Stimulated activated CD8-positive, alpha-beta memory T cell treated with anti-CD3 and anti-CD28 coated beads, Interleukin-4, amount 100 ng/mL, for 48 hours (primary cell): ENCODE measurements around the gene LYZL6.

Experiments
- DNase-seq: peaks from one replicate; pipeline ENCODE4 v3.0.0-alpha.2; 2020

The LYZL6 gene, protein sequence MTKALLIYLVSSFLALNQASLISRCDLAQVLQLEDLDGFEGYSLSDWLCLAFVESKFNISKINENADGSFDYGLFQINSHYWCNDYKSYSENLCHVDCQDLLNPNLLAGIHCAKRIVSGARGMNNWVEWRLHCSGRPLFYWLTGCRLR

DNA sequence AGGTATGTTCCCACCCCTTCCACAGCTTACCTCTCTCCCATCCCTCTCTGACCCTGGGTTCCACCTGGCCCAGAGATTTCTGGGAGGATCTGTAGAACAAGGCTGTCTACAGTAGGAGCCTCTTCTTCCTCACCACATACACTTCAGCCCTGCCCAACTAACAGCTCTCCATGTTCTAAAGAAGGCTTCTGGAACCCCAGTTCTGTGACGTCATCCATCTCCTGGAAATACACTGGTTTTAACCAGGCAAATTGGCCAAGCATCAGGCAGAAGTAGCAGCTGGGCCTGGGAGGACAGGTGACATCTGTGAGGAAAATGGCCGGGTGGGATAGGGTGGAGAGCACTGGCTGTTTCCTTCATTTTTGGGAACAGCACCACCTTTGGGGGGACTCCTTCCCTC, at the start of gene LYZL6:
LYZL6 (minus strand) TSS at position 177 of the 400 bp plus-strand sequence. CDS start 4,357 bp downstream, outside the sequence.
- no peak for DNase-seq

DNA sequence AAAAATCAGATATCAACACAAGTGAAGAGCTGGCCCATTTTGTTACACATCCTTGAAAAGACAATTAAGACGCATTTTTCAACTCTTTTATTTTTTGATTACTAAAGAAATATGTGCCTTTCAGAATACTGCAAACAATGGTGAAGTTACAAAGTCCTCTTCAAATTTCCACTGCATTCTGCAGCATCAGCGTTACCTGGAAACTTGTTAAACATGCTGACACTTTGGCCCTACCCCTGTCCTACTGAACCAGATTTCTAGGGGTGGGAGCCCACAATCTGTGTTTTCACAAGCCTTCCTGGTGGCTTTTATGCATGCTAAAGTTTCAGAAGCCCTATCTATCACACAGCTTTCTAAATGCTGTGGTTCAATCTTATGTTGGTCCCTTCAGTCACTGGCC, 47.6 kb upstream of the LYZL6 start:
- no peak for DNase-seq

DNA sequence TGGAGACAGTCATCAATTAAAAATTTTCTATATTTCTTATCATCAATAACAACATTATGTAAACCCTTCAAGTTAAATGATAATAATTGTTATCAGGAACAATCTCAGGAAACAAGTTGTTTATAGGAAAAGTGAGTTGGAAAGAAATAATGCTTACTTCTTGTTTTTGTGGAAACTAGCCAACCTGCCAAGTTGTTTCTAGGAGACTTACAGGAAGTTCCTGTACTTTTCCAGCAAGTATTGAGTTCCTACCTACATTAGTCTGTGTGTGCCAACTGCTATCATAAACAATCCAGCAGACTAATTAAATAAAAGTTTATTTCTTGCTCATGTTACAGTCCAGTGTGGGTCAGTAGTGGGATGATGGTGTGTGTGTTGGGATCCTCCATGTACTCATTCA, 44.7 kb upstream of the LYZL6 start:
- DNase-seq: no peak

DNA sequence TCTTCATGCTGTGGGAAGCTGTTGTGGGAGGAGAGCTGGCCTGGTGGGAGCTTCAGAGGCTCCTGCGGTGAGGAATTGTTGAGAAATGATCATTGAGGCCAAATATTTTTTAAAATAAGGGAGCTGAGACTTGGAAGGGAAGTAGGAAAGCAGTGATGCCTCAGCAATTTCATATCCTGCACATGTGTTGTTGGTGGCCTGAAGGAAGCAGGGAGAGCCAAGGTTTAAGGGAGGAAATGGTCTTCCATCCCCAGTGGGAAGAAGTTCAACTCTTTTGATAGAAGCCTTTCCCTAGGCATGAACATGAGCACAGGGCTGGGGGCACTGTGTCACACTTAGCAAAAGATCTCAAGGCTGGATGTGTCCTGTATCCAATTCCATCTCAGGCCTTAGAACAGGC, 43.1 kb upstream of the LYZL6 start, which contains the start of gene CCL14:
CCL14 (minus strand) TSS at position 87 of the 400 bp plus-strand sequence; CDS start at position 7, 80 bp downstream.
- DNase-seq: no peak

DNA sequence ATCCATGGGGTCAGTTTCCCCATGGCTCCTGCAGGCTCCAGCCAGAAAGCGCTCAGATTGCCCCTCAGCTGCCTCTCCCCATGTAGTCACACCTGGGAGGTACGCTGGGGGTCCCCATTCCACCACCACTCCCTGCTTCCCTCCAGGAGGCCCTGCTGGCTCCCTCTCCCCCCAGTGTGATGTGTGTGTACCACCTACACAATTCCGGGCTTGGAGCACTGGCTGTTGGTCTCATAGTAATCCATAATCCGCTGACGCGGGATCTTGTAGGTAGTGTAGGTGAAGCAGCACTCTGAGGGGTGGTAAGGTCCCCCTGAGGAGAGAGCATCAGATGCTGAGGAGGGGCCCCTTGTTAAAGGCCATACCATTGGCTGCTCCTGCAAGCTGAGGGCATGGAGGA, 40.6 kb upstream of the LYZL6 start:
- DNase-seq: no peak

DNA sequence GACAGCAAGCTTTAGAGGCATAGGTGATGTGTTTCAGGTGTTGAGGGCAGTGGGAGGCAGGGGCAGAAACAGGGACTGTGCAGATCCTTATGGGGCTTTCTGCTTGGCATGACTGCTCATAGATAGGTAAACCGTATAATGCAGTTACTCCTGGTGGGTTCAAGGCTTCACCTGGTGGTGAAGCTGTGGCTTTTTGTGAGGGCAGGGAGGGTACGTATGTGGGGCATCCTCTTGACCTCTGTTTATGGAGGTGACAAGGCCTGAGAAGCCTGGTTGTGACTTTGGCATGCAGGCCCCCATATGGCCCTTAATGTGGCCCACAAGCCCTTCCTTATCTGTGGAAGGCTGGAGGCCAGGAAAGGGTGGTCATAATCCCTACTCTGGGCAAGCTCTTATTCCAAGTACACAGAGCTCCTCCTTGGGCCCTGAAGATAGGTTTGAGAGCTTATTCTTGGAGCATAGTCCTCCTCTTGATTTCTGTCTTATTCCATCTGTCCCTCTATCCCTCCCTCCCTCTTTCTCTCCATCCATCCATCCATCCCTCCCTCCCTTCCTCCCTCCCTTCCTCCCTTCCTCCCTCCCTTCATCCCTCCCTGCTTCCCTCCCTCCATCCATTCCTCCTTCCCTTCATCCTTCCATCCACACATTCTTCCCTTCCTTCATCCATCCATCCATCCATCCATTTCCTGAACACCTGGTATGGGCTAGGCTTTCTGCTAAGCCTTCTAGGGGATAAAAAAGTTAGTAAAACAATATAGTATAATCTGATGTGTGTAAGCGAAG, 39.1 kb upstream of the LYZL6 start:
- DNase-seq: no peak

DNA sequence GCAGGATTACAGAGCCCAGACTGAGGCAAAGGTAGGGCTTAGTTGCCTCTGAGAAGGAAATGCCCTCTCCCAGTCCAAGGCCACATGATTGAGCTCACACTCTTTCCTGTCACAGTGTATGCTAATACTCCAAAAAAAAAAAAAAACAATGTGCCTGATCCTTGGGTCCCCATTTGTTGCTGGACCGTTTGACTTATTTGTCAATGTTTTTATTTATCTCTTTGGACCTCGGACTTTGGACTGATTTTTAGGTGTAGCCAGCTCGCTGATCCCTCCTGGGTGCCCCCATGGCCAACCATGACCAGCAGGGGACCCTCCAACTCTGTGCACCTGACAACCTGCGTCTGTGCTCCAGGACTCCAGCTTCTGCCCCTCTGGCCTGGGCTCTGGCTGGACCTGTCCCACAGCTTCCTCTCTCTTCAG, 38.4 kb upstream of the LYZL6 start:
- DNase-seq: peak; percentile 36

DNA sequence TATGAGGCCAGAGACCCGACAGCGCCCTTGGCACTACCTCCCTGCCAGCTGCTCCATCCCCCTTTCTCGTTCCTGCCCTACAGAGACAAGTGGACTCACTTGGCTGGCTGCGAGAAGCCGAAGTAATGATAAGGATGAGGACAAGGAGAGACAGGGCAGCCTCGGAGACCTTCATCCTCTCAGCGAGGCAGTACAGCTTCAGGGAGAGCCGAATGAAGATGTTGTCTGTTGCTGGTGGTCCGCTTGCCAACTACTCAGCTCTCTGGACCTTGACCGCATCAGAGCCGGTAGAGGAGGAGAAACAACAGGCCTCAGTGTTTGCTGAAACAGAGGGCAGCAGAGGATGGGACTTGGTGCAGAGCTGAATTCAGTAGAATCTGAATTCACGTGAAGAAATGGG, 37.7 kb upstream of the LYZL6 start, which contains the start of gene CCL16:
CCL16 (minus strand) TSS at position 252 of the 400 bp plus-strand sequence; CDS start at position 175, 77 bp downstream.
- no peak for DNase-seq

DNA sequence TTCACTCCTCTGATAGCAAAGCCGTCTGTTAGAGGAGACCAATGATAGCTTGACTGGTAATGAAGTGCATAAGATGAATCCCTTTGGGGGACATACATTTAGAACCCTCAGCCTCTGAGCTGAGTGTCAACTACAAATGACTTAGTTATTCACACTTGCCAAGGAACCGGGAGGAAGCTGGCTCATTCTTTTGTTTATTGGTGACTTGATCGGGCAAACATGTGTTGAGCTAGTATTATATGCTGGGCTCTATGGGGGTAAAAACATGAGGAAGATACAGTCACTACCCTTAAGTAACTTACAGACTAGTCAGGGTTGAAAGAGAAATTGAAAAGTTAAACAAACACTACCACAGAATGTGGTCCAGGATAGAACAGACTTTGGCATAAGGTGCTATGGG, 34.8 kb upstream of the LYZL6 start:
- no peak for DNase-seq

DNA sequence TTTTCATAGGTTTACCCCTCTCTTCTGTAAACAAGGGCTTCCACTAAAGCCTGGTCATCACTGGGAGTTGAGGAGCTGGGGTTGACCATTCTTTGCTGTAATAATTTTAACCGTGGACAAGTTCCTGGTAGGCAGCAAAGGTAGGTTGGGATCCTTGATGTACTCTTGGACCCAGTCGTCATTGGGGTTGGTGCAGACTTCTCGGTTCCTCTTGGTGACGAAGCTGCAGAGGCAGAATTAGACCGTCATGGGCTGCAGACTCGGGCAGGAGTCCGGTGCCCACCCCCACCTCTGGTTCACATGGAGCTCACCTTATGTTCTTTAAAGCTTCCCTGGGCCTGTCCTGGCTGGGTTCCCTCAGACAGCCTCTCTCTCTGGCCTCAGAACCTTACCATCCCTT, 34.0 kb upstream of the LYZL6 start:
- DNase-seq: no peak

DNA sequence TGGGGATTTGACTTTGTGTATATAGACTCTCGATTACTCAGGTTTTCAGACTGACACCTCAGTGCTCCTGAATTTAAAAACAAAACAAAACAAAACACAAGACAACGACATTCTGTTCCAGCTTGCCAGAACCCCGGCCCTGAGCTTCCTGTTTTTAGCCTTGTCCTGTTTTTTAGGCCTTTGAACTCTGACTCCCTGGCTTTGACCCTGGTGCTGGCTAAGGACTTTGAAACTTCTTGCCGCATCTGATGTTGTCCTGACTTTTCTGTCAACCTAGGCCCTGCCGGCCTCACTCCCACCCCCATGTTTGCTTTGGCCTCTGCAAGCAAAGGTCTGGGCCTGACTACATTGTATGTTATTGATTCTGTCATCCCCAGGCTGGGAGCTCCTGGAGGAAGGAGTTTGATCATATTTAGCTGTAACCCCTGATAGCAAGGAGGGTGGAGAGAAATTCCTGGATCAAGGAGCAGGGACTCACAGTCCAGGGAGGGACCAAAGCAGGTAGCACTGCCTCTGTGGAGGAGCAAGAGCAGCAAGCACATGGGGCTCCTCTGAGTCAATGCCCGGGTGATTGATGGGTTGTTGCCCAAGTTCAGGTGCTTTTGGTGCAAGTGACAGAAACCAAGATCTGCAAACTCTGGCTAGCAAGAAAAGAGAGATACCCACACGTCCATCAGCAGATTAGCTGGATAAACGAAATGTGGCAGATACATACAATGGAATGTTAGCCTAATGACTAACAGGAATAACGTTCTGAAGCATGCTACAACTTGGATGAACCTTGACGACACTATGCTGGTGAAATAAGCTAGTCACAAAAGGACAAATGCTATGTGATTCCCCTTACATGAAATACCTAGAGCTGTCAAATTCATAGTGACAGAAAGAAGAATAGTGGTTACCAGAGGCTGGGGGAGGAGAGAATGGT, 30.1 kb upstream of the LYZL6 start:
- DNase-seq: no peak

DNA sequence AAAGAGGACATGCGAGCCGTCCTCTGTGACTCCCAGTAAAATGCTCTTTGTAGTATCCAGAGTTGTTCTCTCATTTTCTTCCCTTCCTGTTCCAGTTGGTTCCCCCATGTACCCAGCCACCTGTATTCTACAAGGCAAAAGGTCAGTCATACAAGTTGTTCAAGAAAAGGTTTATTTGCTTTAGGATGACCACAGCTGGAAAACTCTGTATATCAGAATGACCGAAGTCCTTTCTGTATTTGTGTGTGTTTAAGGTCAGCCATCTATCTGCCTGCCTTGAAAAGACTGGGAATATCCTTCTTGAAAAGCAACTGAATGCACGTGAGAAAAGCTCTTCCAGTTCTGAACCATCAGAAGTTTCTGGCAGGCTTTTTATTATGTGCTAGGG, 29.4 kb upstream of the LYZL6 start:
- no peak for DNase-seq

DNA sequence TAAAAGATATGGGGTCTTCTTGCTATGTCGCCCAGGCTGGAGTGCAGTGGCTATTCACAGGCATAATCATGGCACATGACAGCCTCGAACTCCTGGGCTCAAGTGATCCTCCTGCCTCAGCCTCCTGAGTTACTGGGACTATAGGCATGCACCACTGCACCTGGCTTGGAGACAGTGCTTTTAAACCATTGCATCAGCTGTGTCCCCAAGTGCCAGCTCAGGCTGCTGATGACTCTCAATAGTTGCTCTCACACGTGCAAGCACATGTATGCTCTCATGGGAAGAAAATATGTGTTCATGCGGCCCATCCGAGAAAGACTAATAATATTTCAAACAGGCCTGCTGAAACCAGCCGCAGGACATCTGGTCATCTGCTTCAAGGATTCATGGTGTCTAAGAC, 29.0 kb upstream of the LYZL6 start:
- DNase-seq: no peak

DNA sequence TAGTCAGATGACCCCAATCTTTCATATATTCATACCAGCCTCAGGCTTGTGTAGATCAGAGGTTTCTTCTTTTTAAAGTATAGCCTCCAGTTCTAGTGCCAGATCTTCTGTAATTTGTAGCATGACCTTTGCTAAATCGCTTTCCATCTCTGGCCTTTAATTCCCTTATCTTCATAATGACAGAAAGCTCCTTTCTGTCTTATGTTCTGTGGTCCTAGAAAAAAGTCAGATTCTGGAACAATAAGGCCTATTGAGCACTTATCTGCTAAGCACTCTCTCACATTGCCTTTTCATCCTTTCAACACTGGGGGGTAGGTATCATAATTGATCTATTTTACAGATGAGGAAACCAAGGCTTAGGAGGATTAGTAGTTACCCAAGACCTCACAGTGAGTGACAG, 28.6 kb upstream of the LYZL6 start:
- DNase-seq: no peak

DNA sequence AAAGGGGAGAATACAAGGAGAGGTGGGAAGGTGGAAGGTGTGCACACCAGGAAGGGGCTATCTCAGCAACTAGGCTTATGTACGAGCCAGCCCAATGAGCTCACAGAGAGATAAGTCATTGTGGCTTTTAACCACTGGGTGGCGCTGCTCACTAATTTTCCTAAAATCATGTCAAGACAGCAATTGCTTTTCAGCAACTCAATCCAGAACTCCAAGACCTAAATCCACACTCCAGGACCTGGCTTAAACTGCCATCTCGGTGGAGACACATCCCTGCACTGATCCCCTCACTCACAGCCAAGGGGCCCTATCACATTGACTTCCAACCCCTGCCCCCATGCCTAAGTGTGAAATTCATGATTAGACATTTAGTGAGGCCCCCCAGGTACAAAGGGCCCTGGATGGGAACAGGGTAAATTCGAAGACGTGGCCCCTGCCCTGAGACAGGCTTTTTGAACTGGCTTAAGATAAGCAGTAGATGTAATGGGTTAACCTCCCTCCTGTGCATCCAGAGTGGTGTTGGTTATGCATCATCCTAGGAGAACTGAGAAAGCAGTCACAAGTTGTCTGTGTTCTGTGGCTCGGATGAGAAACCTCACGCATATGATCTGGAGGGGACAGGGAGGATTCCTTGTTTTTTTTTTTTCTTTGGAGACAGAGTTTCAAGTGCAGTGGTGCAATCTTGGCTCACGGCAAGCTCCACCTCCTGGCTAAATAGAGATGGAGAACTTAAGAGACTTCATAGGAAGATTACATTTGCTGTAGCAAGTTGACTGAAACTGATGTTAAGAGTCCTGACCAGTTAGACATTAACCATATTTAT, 26.3 kb upstream of the LYZL6 start:
- peak; percentile 88 for DNase-seq

DNA sequence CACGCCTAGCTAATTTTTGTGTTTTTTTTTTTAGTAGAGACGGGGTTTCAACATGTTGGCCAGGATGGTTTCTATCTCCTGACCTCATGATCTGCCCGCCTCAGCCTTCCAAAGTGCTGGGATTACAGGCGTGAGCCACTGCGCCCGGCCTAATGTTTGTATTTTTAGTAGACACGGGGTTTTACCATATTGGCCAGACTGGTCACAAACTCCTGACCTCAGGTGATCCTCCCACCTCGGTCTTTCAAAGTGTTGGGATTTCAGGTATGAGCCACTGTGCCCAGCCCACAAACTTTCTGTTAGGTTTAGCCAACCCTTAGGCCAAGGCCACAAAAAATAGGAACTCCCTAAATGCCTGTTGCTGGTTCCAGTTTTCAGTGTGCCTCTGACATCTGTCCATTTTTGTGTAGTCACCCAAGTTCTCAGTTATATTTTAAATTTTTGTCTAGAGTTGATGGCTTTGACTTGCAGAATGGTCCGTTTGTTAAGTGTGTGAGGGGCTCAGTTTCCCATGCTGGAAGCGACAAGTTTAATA, 25.1 kb upstream of the LYZL6 start:
- DNase-seq: no peak

DNA sequence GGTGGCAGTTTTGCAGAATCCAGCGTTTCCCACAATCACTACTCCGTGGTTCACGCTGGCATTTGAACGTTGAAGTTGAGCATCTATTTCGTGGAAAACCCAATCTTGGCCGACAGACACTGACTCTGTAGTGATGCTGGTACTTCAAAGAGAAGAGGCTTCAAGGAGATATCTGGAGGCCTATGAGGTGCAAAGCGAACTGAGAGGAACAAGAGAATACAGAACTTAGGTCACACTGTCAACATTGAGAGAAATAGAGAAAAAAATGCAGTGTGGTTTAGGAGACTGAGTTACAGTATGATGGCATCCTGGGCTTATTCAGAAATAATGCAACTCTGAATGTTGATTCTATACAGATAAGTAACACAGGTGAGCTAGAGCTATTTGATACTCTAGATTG, 21.8 kb upstream of the LYZL6 start:
- no peak for DNase-seq

DNA sequence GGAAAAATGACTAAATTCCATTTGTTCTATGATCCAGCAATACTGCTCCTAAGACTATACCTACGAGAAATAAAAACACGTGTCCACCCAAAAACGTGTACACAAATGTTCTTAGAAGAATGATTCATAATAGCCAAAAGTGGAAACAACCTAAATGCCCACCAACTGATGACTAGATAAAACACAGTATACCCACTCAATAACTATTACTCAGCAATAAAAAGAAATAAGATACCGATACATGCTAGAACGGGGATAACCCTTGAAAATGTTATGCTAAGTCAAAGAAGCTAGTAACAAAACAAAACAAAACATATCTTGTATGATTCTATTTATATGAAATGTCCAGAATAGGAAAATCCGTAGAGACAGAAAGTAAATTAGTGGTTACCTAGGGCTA, 20.1 kb upstream of the LYZL6 start:
- no peak for DNase-seq

DNA sequence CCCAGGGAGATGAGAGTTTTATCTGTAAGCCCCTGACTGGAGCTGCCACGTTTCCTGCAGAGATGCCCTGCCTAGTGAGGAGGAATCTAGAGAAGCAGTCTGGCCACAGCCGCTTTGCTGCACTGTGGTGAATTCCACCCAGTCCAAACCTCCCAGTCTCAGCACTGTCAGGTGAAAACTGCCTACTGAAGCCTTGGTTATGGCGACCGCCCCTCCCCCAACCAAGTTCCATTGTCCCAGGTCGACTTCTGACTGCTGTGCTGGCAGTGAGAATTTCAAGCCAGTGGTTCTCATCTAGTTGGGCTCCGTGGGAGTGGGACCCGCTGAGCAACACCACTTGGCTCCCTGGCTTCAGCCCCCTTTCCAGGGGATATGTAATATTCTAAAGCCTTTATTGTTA, 10.2 kb upstream of the LYZL6 start:
- no peak for DNase-seq

DNA sequence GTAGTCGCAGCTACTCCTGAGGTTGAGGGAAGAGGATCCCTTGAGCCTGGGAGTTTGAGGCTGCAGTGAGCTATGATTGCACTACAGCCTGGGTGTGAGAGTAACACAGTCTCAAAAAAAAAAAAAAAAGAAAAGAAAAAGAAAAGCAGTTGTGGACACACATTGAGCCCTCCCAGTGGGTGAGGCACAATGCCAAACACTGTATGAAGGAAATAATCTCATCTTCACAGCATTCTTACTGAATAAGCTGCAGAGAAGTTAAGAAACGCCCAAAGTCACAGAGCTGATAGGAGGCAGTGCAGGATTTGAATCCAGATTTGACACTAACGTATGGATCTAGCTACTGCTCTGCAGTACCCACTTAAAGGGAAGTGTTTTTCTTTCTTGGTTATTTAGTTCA, 5.9 kb upstream of the LYZL6 start:
- DNase-seq: no peak

DNA sequence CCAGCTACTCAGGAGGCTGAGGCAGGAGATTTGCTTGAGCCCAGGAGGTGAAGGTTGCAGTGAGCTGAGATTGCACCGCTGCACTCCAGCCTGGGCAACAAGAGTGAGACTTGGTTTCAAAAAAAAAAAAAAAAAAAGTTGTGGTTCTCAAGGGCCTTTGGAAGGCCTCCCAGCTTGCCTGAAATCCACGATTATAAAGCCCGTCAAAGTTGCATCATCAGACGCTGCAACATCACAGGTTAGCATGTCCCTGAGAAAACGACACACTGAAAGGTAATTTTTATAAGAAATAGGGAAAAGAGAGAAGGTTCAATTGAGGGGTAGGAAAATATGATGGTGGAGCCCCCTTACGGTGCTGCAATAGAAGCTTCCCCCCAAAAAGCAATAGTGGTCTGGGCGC, 4.6 kb upstream of the LYZL6 start:
- no peak for DNase-seq

DNA sequence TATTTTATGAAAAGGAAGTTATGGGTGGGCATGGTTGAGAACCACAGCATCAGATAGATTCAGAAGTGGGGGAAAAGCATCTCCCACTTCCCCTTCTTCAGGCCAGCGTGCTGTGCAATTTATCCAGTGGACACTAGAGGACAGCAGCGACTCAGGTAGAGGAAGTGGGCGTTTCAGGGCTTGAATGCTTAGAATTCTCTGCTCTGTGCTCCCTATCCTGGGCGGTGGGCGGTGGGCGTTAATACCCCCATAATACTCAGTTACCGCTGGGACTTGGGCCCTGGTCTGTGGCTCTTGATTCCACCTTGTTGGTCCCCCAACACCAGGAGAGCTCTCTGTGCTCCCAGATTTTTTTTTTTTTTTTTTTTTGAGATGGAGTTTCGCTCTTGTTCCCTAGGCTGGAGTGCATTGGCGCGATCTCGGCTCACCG, 3.7 kb upstream of the LYZL6 start:
- DNase-seq: peak; percentile 69
